ENCODE measurements around the gene EMX2.

- no peak for TF ChIP-seq TARDBP (IDR thresholded peaks at IDR 0.05)
- no peak for TF ChIP-seq LEF1 (IDR thresholded peaks at IDR 0.05; ENCODE audit: borderline replicate concordance)
- TF ChIP-seq NFRKB (IDR thresholded peaks at IDR 0.05) = no peak
- TF ChIP-seq FOXM1 (IDR thresholded peaks at IDR 0.05; ENCODE audit: borderline replicate concordance) = no peak
- TF ChIP-seq FOXA1 (IDR thresholded peaks at IDR 0.05) = no peak
- no peak for TF ChIP-seq SP1 (IDR thresholded peaks at IDR 0.05)
- no peak for TF ChIP-seq BHLHE40 (IDR thresholded peaks at IDR 0.05; ENCODE audit: borderline replicate concordance)
- TF ChIP-seq FOXK2 (IDR thresholded peaks at IDR 0.05) = no peak
- TF ChIP-seq ELF4 (IDR thresholded peaks at IDR 0.05) = no peak
- no peak for TF ChIP-seq CTBP1 (IDR thresholded peaks at IDR 0.05; ENCODE audit: borderline replicate concordance)
- no peak for TF ChIP-seq PKNOX1 (IDR thresholded peaks at IDR 0.05)
- TF ChIP-seq ARNT (IDR thresholded peaks at IDR 0.05) = no peak
Observed at GRCh38 chr10:117555017-117555416, 12.5 kb downstream of the EMX2 start.

Measured in HEK293T (cell line).